GM23338 (cell line): ENCODE results near the gene SLC27A4. TPM values are rescaled to one million over a fixed set of nuclear protein-coding genes. Genes with fewer than 3 reads are reported as not detected.

ENCODE experiments used
- ATAC-seq: fragments of 200-7000 bp; cut with Tn5 transposase; 3 replicates; pipeline ENCODE4 v1.9.1; 2020
- DNase-seq: peaks from one replicate; pipeline ENCODE4 v3.0.0-alpha.2; 2015; ENCODE audit warnings: low spot score
- H2AFZ ChIP-seq: fragments of 200-600 bp; sonication (generic); 2 replicates; pipeline ENCODE4 v1.8.0; 2016; ENCODE audit warnings: antibody characterized with exemption, mild to moderate bottlenecking, moderate library complexity
- H3F3A ChIP-seq: fragments of 200-600 bp; sonication (generic); replicated peaks from 2 replicates; pipeline ENCODE4 v1.8.0; 2017; ENCODE audit warnings: antibody characterized with exemption, mixed run types, low read depth
- H3K27ac ChIP-seq: fragments of 200-600 bp; sonication (generic); 2 replicates; pipeline ENCODE4 v1.6.1; 2016; ENCODE audit warnings: low read depth
- H3K27me3 ChIP-seq: fragments of 200-600 bp; sonication (generic); 2 replicates; pipeline ENCODE4 v1.8.0; 2016; ENCODE audit warnings: mild to moderate bottlenecking, mixed run types, moderate library complexity; ENCODE audit not compliant: insufficient read depth
- H3K36me3 ChIP-seq: fragments of 200-600 bp; sonication (generic); 2 replicates; pipeline ENCODE4 v1.8.0; 2016; ENCODE audit warnings: mild to moderate bottlenecking; ENCODE audit not compliant: insufficient read depth
- H3K4me1 ChIP-seq: fragments of 200-600 bp; sonication (generic); 2 replicates; pipeline ENCODE4 v1.8.0; 2016; ENCODE audit warnings: mild to moderate bottlenecking, moderate library complexity; ENCODE audit not compliant: insufficient read depth
- H3K4me2 ChIP-seq: fragments of 200-600 bp; sonication (generic); 2 replicates; pipeline ENCODE4 v1.7.1; 2017; ENCODE audit warnings: mixed run types
- H3K4me3 ChIP-seq: fragments of 200-600 bp; sonication (generic); 2 replicates; pipeline ENCODE4 v1.6.1; 2016; ENCODE audit warnings: mixed run types
- H3K79me2 ChIP-seq: fragments of 200-600 bp; sonication (generic); replicated peaks from 2 replicates; pipeline ENCODE4 v1.8.0; 2017; ENCODE audit warnings: mild to moderate bottlenecking; ENCODE audit not compliant: insufficient read depth
- H3K9me2 ChIP-seq: fragments of 200-600 bp; sonication (generic); 2 replicates; pipeline ENCODE4 v1.8.0; 2017; ENCODE audit not compliant: insufficient read depth
- H4K20me1 ChIP-seq: fragments of 200-600 bp; sonication (generic); replicated peaks from 2 replicates; pipeline ENCODE4 v1.8.0; 2017; ENCODE audit warnings: mild to moderate bottlenecking; ENCODE audit not compliant: insufficient read depth
- H3K27ac Mint-ChIP-seq: 2 replicates; pipeline ENCODE4 v1.8.0; 2020; ENCODE audit warnings: inconsistent platforms, mild to moderate bottlenecking, moderate library complexity, mixed read lengths
- H3K27me3 Mint-ChIP-seq: 3 replicates; pipeline ENCODE4 v1.8.0; 2022; ENCODE audit warnings: low read depth, mild to moderate bottlenecking, moderate library complexity, mixed read lengths, inconsistent platforms; ENCODE audit not compliant: insufficient read depth, poor library complexity
- H3K36me3 Mint-ChIP-seq: 3 replicates; pipeline ENCODE4 v1.8.0; 2021; ENCODE audit warnings: low read depth, mild to moderate bottlenecking, inconsistent platforms, moderate library complexity, mixed read lengths
- H3K4me1 Mint-ChIP-seq: 3 replicates; pipeline ENCODE4 v1.8.0; 2020; ENCODE audit warnings: mild to moderate bottlenecking, inconsistent platforms, mixed read lengths
- H3K4me3 Mint-ChIP-seq: 3 replicates; pipeline ENCODE4 v1.8.0; 2021; ENCODE audit warnings: moderate library complexity, mild to moderate bottlenecking, inconsistent platforms, mixed read lengths
- H3K9me3 Mint-ChIP-seq: 3 replicates; pipeline ENCODE4 v1.8.0; 2020; ENCODE audit warnings: moderate library complexity, mild to moderate bottlenecking, inconsistent platforms, mixed read lengths
- CREB1 ChIP-seq: fragments of 250-450 bp; sonication (Bioruptor Pico); IDR thresholded peaks from 2 replicates; pipeline ENCODE4 v1.5.0; 2020; ENCODE audit warnings: low read depth, mild to moderate bottlenecking, moderate library complexity
- EZH2 ChIP-seq: fragments of 200-600 bp; sonication (generic); IDR thresholded peaks from one replicate; pipeline ENCODE4 v1.8.0; 2017; ENCODE audit warnings: antibody characterized with exemption, mild to moderate bottlenecking, low read depth; ENCODE audit not compliant: unreplicated experiment
- JUNB ChIP-seq: IDR thresholded peaks from one replicate; pipeline ENCODE4 v1.6.1; 2016; ENCODE audit warnings: antibody characterized with exemption; ENCODE audit not compliant: unreplicated experiment
- NANOG ChIP-seq: IDR thresholded peaks from 2 replicates; pipeline ENCODE4 v1.6.1; 2016; ENCODE audit warnings: antibody characterized with exemption, borderline replicate concordance
- POLR2AphosphoS5 ChIP-seq: IDR thresholded peaks from 2 replicates; pipeline ENCODE4 v1.6.1; 2016; ENCODE audit warnings: antibody characterized with exemption, low read depth
- STAT1 ChIP-seq: IDR thresholded peaks from one replicate; pipeline ENCODE4 v1.6.1; 2016; ENCODE audit warnings: antibody characterized with exemption; ENCODE audit not compliant: unreplicated experiment
- ZNF331 ChIP-seq: fragments of 250-450 bp; sonication (Bioruptor Pico); IDR thresholded peaks from 2 replicates; pipeline ENCODE4 v1.5.0; 2020; ENCODE audit warnings: low read depth, mild to moderate bottlenecking, moderate library complexity
- polyA plus RNA-seq: library from polyadenylated mRNA; unstranded; fragments of >200 nt; fragmentation: Nextera tagmentation; extraction: Ambion mirVana; gene quantifications from 2 replicates; pipeline ENCODE4 v1.2.1, GENCODE V29; 2016
- total RNA-seq: library from RNA; depleted of rRNA; stranded (reverse); fragments of >200 nt; shearing (Covaris generic); gene quantifications from 2 replicates; pipeline ENCODE4 v1.2.3, GENCODE V29; 2014
- TF ChIP-seq, protein P1 (sequence below): fragments of 250-450 bp; sonication (Bioruptor Pico); IDR thresholded peaks from 2 replicates; pipeline ENCODE4 v1.5.0; 2020; ENCODE audit warnings: mild to moderate bottlenecking, moderate library complexity
- TF ChIP-seq, protein P2 (sequence below): IDR thresholded peaks from 2 replicates; pipeline ENCODE4 v1.6.1; 2016; ENCODE audit warnings: antibody characterized with exemption

Gene SLC27A4
- total and polyA plus RNA-seq, 2 experiments from 2014 or later = 7.9 to 25.3 TPM

DNA sequence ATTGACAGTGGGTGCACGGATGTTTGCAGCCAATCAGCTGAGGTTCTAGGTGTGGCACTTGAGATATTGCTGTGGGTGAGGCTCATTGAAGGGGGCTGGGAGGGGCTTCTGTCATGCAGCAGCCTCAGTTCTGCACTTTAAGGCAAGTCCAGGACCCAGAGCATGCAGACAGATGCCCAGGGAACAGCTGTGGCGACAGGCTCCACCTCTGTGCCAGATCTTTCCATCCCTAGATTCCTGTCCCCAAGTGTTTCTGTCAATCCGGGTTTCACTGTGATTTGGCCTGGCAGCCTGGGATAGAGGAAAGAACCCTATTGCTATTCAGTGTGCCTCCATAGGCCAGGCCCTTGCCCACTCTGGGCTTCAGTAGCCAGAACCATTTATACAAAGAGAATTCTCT lies 59.5 kb downstream of the SLC27A4 start (continued):
- TF ChIP-seq, protein P1, sequence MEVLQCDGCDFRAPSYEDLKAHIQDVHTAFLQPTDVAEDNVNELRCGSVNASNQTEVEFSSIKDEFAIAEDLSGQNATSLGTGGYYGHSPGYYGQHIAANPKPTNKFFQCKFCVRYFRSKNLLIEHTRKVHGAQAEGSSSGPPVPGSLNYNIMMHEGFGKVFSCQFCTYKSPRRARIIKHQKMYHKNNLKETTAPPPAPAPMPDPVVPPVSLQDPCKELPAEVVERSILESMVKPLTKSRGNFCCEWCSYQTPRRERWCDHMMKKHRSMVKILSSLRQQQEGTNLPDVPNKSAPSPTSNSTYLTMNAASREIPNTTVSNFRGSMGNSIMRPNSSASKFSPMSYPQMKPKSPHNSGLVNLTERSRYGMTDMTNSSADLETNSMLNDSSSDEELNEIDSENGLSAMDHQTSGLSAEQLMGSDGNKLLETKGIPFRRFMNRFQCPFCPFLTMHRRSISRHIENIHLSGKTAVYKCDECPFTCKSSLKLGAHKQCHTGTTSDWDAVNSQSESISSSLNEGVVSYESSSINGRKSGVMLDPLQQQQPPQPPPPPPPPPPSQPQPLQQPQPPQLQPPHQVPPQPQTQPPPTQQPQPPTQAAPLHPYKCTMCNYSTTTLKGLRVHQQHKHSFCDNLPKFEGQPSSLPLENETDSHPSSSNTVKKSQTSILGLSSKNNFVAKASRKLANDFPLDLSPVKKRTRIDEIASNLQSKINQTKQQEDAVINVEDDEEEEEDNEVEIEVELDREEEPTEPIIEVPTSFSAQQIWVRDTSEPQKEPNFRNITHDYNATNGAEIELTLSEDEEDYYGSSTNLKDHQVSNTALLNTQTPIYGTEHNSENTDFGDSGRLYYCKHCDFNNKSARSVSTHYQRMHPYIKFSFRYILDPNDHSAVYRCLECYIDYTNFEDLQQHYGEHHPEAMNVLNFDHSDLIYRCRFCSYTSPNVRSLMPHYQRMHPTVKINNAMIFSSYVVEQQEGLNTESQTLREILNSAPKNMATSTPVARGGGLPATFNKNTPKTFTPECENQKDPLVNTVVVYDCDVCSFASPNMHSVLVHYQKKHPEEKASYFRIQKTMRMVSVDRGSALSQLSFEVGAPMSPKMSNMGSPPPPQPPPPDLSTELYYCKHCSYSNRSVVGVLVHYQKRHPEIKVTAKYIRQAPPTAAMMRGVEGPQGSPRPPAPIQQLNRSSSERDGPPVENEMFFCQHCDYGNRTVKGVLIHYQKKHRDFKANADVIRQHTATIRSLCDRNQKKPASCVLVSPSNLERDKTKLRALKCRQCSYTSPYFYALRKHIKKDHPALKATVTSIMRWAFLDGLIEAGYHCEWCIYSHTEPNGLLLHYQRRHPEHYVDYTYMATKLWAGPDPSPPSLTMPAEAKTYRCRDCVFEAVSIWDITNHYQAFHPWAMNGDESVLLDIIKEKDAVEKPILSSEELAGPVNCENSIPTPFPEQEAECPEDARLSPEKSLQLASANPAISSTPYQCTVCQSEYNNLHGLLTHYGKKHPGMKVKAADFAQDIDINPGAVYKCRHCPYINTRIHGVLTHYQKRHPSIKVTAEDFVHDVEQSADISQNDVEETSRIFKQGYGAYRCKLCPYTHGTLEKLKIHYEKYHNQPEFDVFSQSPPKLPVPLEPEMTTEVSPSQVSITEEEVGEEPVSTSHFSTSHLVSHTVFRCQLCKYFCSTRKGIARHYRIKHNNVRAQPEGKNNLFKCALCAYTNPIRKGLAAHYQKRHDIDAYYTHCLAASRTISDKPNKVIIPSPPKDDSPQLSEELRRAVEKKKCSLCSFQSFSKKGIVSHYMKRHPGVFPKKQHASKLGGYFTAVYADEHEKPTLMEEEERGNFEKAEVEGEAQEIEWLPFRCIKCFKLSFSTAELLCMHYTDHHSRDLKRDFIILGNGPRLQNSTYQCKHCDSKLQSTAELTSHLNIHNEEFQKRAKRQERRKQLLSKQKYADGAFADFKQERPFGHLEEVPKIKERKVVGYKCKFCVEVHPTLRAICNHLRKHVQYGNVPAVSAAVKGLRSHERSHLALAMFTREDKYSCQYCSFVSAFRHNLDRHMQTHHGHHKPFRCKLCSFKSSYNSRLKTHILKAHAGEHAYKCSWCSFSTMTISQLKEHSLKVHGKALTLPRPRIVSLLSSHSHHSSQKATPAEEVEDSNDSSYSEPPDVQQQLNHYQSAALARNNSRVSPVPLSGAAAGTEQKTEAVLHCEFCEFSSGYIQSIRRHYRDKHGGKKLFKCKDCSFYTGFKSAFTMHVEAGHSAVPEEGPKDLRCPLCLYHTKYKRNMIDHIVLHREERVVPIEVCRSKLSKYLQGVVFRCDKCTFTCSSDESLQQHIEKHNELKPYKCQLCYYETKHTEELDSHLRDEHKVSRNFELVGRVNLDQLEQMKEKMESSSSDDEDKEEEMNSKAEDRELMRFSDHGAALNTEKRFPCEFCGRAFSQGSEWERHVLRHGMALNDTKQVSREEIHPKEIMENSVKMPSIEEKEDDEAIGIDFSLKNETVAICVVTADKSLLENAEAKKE = no peak
- TF ChIP-seq EZH2 (no peak), STAT1 (no peak), JUNB (no peak), NANOG (no peak)

DNA sequence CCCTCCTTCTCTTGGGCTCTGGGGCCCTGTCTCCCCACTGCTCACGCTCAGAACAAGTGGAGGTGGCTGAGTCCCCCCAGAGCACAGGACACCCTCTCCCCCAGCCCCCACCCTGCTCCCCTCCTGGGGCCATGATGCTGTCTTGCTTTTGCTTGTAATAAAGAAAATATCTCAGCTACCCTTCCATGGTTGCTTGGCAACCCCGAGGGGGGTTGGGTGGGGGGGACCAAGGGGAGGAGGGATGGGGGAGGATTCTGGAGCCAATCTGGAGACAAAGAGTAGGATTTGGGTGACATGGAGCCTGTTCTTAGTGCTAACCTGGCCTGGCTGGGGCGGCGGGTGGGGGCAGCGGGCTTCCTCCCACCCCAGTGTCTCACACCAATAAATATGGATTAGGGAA lies 64.2 kb downstream of the SLC27A4 start:
- H3K27me3 Mint-ChIP-seq = peaks cover 94% of the 10 kb centered on the region
- DNase-seq = no peak
- Histone ChIP-seq H3K27me3 (peaks cover 100% of the 10 kb centered on the region), H3K4me3 (no peak overlapping the region), H4K20me1 (peaks cover 2% of the 10 kb centered on the region; the same call in 1 of the 2 replicates), H3F3A (peaks cover 12% of the 10 kb centered on the region; the same call in 1 of the 2 replicates), H3K79me2 (no peaks in the 10 kb centered on the region), H3K36me3 (no peaks in the 10 kb centered on the region), H3K9me2 (no peaks in the 10 kb centered on the region), H3K4me1 (peaks cover 24% of the 10 kb centered on the region), H3K27ac (no peak overlapping the region), H2AFZ (no peak overlapping the region), H3K4me2 (no peak overlapping the region; the same call in 1 of the 2 replicates)
- no peak for ATAC-seq
- no peak overlapping the region for H3K4me3 Mint-ChIP-seq
- H3K36me3 Mint-ChIP-seq = no peaks in the 10 kb centered on the region; the same call in 2 of the 3 replicates
- no peaks in the 10 kb centered on the region for H3K9me3 Mint-ChIP-seq
- H3K4me1 Mint-ChIP-seq = peaks cover 28% of the 10 kb centered on the region
- no peak overlapping the region for H3K27ac Mint-ChIP-seq
- TF ChIP-seq POLR2AphosphoS5 (no peak), CREB1 (no peak), EZH2 (no peak), JUNB (no peak), ZNF331 (CRISPR knock-in tag) (no peak), STAT1 (no peak)
- TF ChIP-seq, protein P1 = no peak
- TF ChIP-seq, protein P2, sequence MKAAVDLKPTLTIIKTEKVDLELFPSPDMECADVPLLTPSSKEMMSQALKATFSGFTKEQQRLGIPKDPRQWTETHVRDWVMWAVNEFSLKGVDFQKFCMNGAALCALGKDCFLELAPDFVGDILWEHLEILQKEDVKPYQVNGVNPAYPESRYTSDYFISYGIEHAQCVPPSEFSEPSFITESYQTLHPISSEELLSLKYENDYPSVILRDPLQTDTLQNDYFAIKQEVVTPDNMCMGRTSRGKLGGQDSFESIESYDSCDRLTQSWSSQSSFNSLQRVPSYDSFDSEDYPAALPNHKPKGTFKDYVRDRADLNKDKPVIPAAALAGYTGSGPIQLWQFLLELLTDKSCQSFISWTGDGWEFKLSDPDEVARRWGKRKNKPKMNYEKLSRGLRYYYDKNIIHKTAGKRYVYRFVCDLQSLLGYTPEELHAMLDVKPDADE = no peak
